Upper lobe of left lung (tissue), 4 donors: Measurements from ENCODE around the gene PRKG1.

Source experiments
- CTCF ChIP-seq, 6 experiments: fragments of 450-650 bp in 4 of 6; fragments of 200-600 bp in 2 of 6; sonication (generic) in 2 of 6; IDR thresholded peaks; one replicate each; pipeline ENCODE4 v1.5.1; 2016 to 2019; ENCODE audit warnings: antibody characterized with exemption in 6 of 6
- POLR2AphosphoS5 ChIP-seq, 2 donors: sonication (generic); formaldehyde crosslinking; IDR thresholded peaks; one replicate each; pipeline ENCODE4 v1.5.1; 2017; ENCODE audit warnings: antibody characterized with exemption in 2 of 2

- TF ChIP-seq POLR2AphosphoS5 (IDR thresholded peaks at IDR 0.05) (no peak), CTCF (IDR thresholded peaks at IDR 0.05) (no peak)
Observed at GRCh38 chr10:52100011-52100547, 1025.8 kb downstream of the PRKG1 start.
